Measurements from ENCODE around the gene MAEA. TPM values are rescaled to one million over a fixed set of nuclear protein-coding genes. Genes with fewer than 3 reads are reported as not detected.

Gene MAEA
- total and polyA plus RNA-seq, 4 donors = 20.9 to 33.9 (median 29.8) TPM

GRCh38 chr4:1295405-1296055 lies 5.8 kb downstream of the MAEA start:
- 93% methylated on average over 24 of the region's 24 CpGs for WGBS
- H3K27me3 ChIP-seq (ENCODE audit: control insufficient read depth in 4 of 4, insufficient read depth in 4 of 4, low read length in 3 of 4) = no peaks in the 10 kb centered on the region
- TF ChIP-seq TAF1 (conservative IDR thresholded peaks at IDR 0.05) = no peak
- TF ChIP-seq JUND (IDR thresholded peaks at IDR 0.05) = no peak
- no peak for TF ChIP-seq ZBTB33 (IDR thresholded peaks at IDR 0.05)
- TF ChIP-seq EGR1 (IDR thresholded peaks at IDR 0.05; ENCODE audit: low read depth in 2 of 2) = no peak
- TF ChIP-seq HNF4A (conservative IDR thresholded peaks at IDR 0.05) = no peak
- TF ChIP-seq RAD21 (IDR thresholded peaks at IDR 0.05) = no peak
- TF ChIP-seq NR2F2 (IDR thresholded peaks at IDR 0.05) = no peak
- TF ChIP-seq GABPA (IDR thresholded peaks at IDR 0.05 in 1 of 2, conservative IDR thresholded peaks at IDR 0.05 in 1 of 2) = no peak
- TF ChIP-seq FOXA1 (IDR thresholded peaks at IDR 0.05) = no peak
- TF ChIP-seq CTCF (IDR thresholded peaks at IDR 0.05; ENCODE audit: low read depth, low read length, missing input control) = no peak
- TF ChIP-seq ATF3 (IDR thresholded peaks at IDR 0.05) = no peak
- no peak for TF ChIP-seq RXRA (IDR thresholded peaks at IDR 0.05)
- no peak for TF ChIP-seq REST (IDR thresholded peaks at IDR 0.05)
- TF ChIP-seq MAX (IDR thresholded peaks at IDR 0.05) = no peak
- no peak for TF ChIP-seq HNF4G (IDR thresholded peaks at IDR 0.05)
- TF ChIP-seq SP1 (IDR thresholded peaks at IDR 0.05) = no peak
- TF ChIP-seq FOXA2 (IDR thresholded peaks at IDR 0.05) = no peak
- no peak overlapping the region for H3K4me3 ChIP-seq (ENCODE audit: low read depth in 1 of 3, low read length in 3 of 3)
- no peak overlapping the region for H3K27ac ChIP-seq (ENCODE audit: low read depth in 1 of 2, low read length in 2 of 2)
- peaks cover 3 to 16% (median 8%) of the 10 kb centered on the region in 4 donors for H3K36me3 ChIP-seq (ENCODE audit: control insufficient read depth in 4 of 4, insufficient read depth in 3 of 4, low read depth in 1 of 4, low read length in 3 of 4)
- no peak for DNase-seq (ENCODE audit: low spot score)
- H3K9ac ChIP-seq (ENCODE audit: low read depth in 1 of 2, low read length in 2 of 2) = no peak overlapping the region
- H3K4me1 ChIP-seq (ENCODE audit: control insufficient read depth in 4 of 4, insufficient read depth in 4 of 4, low read length in 3 of 4) = peaks cover 15 to 34% (median 20%) of the 10 kb centered on the region in 4 donors
- H3K9me3 ChIP-seq (ENCODE audit: control insufficient read depth in 4 of 4, low read length in 3 of 4) = no peaks in the 10 kb centered on the region

Measured in liver (tissue), 9 donors.